HFFc6 (cell line): ENCODE results near the gene PCDHA9. TPM values are rescaled to one million over a fixed set of nuclear protein-coding genes. Genes with fewer than 3 reads are reported as not detected.

Experiments used
- DNase-seq: peaks from one replicate; pipeline ENCODE4 v3.0.0-alpha.2; 2018
- H3K27ac Mint-ChIP-seq: 2 replicates; pipeline ENCODE4 v1.8.0; 2020; ENCODE audit warnings: mild to moderate bottlenecking, mixed read lengths
- H3K27me3 Mint-ChIP-seq: 2 replicates; pipeline ENCODE4 v1.8.0; 2021; ENCODE audit warnings: mild to moderate bottlenecking, moderate library complexity, mixed read lengths; ENCODE audit not compliant: insufficient read depth
- H3K36me3 Mint-ChIP-seq: 2 replicates; pipeline ENCODE4 v1.8.0; 2021; ENCODE audit warnings: low read depth, mixed read lengths
- H3K4me1 Mint-ChIP-seq: 2 replicates; pipeline ENCODE4 v1.8.0; 2020; ENCODE audit warnings: low read depth, mixed read lengths
- H3K4me3 Mint-ChIP-seq: 2 replicates; pipeline ENCODE4 v1.8.0; 2020; ENCODE audit warnings: mild to moderate bottlenecking, moderate library complexity, mixed read lengths
- H3K9me3 Mint-ChIP-seq: 2 replicates; pipeline ENCODE4 v1.8.0; 2020; ENCODE audit warnings: mild to moderate bottlenecking, mixed read lengths
- CTCF ChIP-seq: fragments of 200-600 bp; sonication (generic); IDR thresholded peaks from 2 replicates; pipeline ENCODE4 v1.5.0; 2021; ENCODE audit warnings: antibody characterized with exemption, mild to moderate bottlenecking
- total RNA-seq, 6 experiments: library from RNA; stranded (reverse); fragmentation: NEBNext Ultra II Directional; extraction: Animal tissue kit (Norgen Biotek cat#: 25700); gene quantifications; 2 replicates in 1 of 6; 3 replicates in 5 of 6; pipeline ENCODE4 v1.2.3, GENCODE V29; 2021

The PCDHA9 gene
- total RNA-seq, 6 experiments from 2014 or later = 0.03 TPM; not detected in 5

GRCh38 chr5:140855772-140856674, 7.8 kb downstream of the PCDHA9 start, which contains the start of gene PCDHA10:
TSS of gene PCDHA10 (plus strand) at chr5:140855897. CDS start at chr5:140856049, 152 bp downstream.
- 0 out of 2 replicates have a peak, but pooled peaks have one; percentile 20 for TF ChIP-seq CTCF
- DNase-seq = no peak
- Mint-ChIP-seq H3K27me3 (no peaks in the 10 kb centered on the region), H3K36me3 (peaks cover 7% of the 10 kb centered on the region; the same call in 1 of the 2 replicates), H3K27ac (no peak within 1 kb of the TSS), H3K9me3 (peaks cover 35% of the 10 kb centered on the region), H3K4me1 (no peaks in the 10 kb centered on the region), H3K4me3 (no peak within 1 kb of the TSS)

GRCh38 chr5:140857177-140857986, 9.2 kb downstream of the PCDHA9 start:
- no peaks in the 10 kb centered on the region for H3K4me1 Mint-ChIP-seq
- no peak for TF ChIP-seq CTCF
- no peaks in the 10 kb centered on the region for H3K27me3 Mint-ChIP-seq
- no peak for DNase-seq
- no peak overlapping the region for H3K4me3 Mint-ChIP-seq
- H3K36me3 Mint-ChIP-seq = peaks cover 7% of the 10 kb centered on the region; the same call in 1 of the 2 replicates
- no peak overlapping the region for H3K27ac Mint-ChIP-seq
- H3K9me3 Mint-ChIP-seq = peaks cover 48% of the 10 kb centered on the region

- DNase-seq = no peak
- no peak overlapping the region for H3K27ac Mint-ChIP-seq
- H3K9me3 Mint-ChIP-seq = peaks cover 53% of the 10 kb centered on the region
- TF ChIP-seq CTCF = no peak
- H3K4me3 Mint-ChIP-seq = no peak overlapping the region
- H3K27me3 Mint-ChIP-seq = no peaks in the 10 kb centered on the region
- no peaks in the 10 kb centered on the region for H3K4me1 Mint-ChIP-seq
- peaks cover 7% of the 10 kb centered on the region; the same call in 1 of the 2 replicates for H3K36me3 Mint-ChIP-seq
Measured at GRCh38 chr5:140857987-140858240, 9.7 kb downstream of the PCDHA9 start.

GRCh38 chr5:140862441-140863295, 14.5 kb downstream of the PCDHA9 start:
- DNase-seq = no peak
- no peaks in the 10 kb centered on the region for H3K27me3 Mint-ChIP-seq
- H3K9me3 Mint-ChIP-seq = peaks cover 41% of the 10 kb centered on the region
- H3K27ac Mint-ChIP-seq = no peak overlapping the region
- H3K36me3 Mint-ChIP-seq = no peaks in the 10 kb centered on the region
- H3K4me1 Mint-ChIP-seq = no peaks in the 10 kb centered on the region
- H3K4me3 Mint-ChIP-seq = no peak overlapping the region
- no peak for TF ChIP-seq CTCF
